H1 (cell line): ENCODE results near the gene GDNF. TPM values are rescaled to one million over a fixed set of nuclear protein-coding genes. Genes with fewer than 3 reads are reported as not detected.

Experiments
- CTCF ChIA-PET: fragments of 300-600 bp; sonication (Branson Sonifier 250); formaldehyde crosslinking; loops from one replicate; lab custom pipeline; 2021; ENCODE audit not compliant: partially characterized antibody; lab: Charles Lee
- POLR2A ChIA-PET: fragments of 300-600 bp; sonication (Branson Sonifier 250); formaldehyde crosslinking; loops from one replicate; lab custom pipeline; 2021; ENCODE audit warnings: inconsistent platforms; ENCODE audit not compliant: partially characterized antibody; lab: Charles Lee
- DNase-seq, 2 experiments: peaks; one replicate each; pipeline versions ENCODE4 v3.0.0 to v3.0.0-alpha.2; 2010 to 2022; ENCODE audit warnings: low spot score in 2 of 2, low read depth in 1 of 2, mixed read lengths in 1 of 2
- FAIRE-seq: peaks from 2 replicates; lab custom pipeline; 2011; peaks lifted over from hg19 to GRCh38; lab: Jason Lieb, UNC
- H2AFZ ChIP-seq: 2 replicates; pipeline ENCODE4 v1.8.1; 2012; ENCODE audit warnings: low read length, inconsistent platforms
- H2AK5ac ChIP-seq: 2 replicates; pipeline ENCODE4 v1.6.1; 2013; ENCODE audit warnings: low read depth, low read length
- H2BK120ac ChIP-seq: replicated peaks from 2 replicates; pipeline ENCODE3; 2013; ENCODE audit warnings: low read depth, low read length, inconsistent platforms
- H2BK12ac ChIP-seq: 2 replicates; pipeline ENCODE4 v1.6.1; 2013; ENCODE audit warnings: low read depth, low read length
- H2BK15ac ChIP-seq: 2 replicates; pipeline ENCODE4 v1.6.1; 2013; ENCODE audit warnings: low read length
- H2BK20ac ChIP-seq: 2 replicates; pipeline ENCODE4 v1.6.1; 2013; ENCODE audit warnings: low read length
- H2BK5ac ChIP-seq: 2 replicates; pipeline ENCODE4 v1.6.1; 2013; ENCODE audit warnings: low read depth, low read length
- H3K14ac ChIP-seq: 2 replicates; pipeline ENCODE4 v1.6.1; 2013; ENCODE audit warnings: inconsistent platforms; ENCODE audit not compliant: insufficient read length
- H3K18ac ChIP-seq: 2 replicates; pipeline ENCODE4 v1.6.1; 2013; ENCODE audit warnings: low read length; ENCODE audit errors: extremely low read depth
- H3K23ac ChIP-seq: 2 replicates; pipeline ENCODE4 v1.6.1; 2013; ENCODE audit warnings: inconsistent platforms; ENCODE audit not compliant: insufficient read length
- H3K23me2 ChIP-seq: 2 replicates; pipeline ENCODE4 v1.6.1; 2013; ENCODE audit warnings: low read depth, low read length
- H3K27ac ChIP-seq: 2 replicates; pipeline ENCODE4 v1.6.1; 2011; ENCODE audit warnings: low read depth, low read length, inconsistent platforms
- H3K27me3 ChIP-seq, 4 experiments: replicated peaks in 1 of 4; 1 replicate in 1 of 4; 2 replicates in 3 of 4; pipeline versions ENCODE4 v1.6.1 to v1.8.1; 2011 to 2013; ENCODE audit warnings: low read length in 3 of 4, mild to moderate bottlenecking in 3 of 4, inconsistent platforms in 2 of 4, mixed read lengths in 2 of 4, moderate library complexity in 1 of 4; ENCODE audit not compliant: control insufficient read depth in 3 of 4, insufficient read depth in 3 of 4; ENCODE audit errors: extremely low read depth in 1 of 4
- H3K36me3 ChIP-seq, 4 experiments: 2 replicates each; pipeline versions ENCODE4 v1.6.1 to v1.8.1; 2011 to 2013; ENCODE audit warnings: mild to moderate bottlenecking in 4 of 4, low read length in 3 of 4, moderate library complexity in 2 of 4, control low read depth in 1 of 4, inconsistent platforms in 1 of 4; ENCODE audit not compliant: insufficient read depth in 4 of 4, control insufficient read depth in 2 of 4
- H3K4ac ChIP-seq: replicated peaks from 2 replicates; pipeline ENCODE3; 2013; ENCODE audit warnings: low read length, low read depth, mixed read lengths, inconsistent platforms; ENCODE audit not compliant: insufficient read length
- H3K4me1 ChIP-seq, 4 experiments: replicated peaks in 1 of 4; 1 replicate in 1 of 4; 2 replicates in 3 of 4; pipeline versions ENCODE4 v1.6.1 to v1.8.1; 2011 to 2013; ENCODE audit warnings: low read length in 3 of 4, inconsistent platforms in 2 of 4, mixed read lengths in 1 of 4; ENCODE audit not compliant: insufficient read depth in 4 of 4, control insufficient read depth in 3 of 4
- H3K4me2 ChIP-seq, 2 experiments: 2 replicates each; pipeline versions ENCODE4 v1.6.1 to v1.8.1; 2011 to 2013; ENCODE audit warnings: low read depth in 2 of 2, low read length in 2 of 2, control low read depth in 1 of 2, inconsistent platforms in 1 of 2, mild to moderate bottlenecking in 1 of 2; ENCODE audit not compliant: insufficient read depth in 1 of 2
- H3K4me3 ChIP-seq, 4 experiments: fragments of 200-600, 300-600 bp in 1 of 4; sonication (generic), shearing (Covaris generic), sonication (Bioruptor Twin) in 1 of 4; 2 replicates each; pipeline versions ENCODE4 v1.5.1 to v1.8.1; 2011 to 2016; ENCODE audit warnings: low read length in 4 of 4, low read depth in 3 of 4, control low read depth in 2 of 4, inconsistent platforms in 2 of 4, mild to moderate bottlenecking in 2 of 4, mixed read lengths in 1 of 4, moderate library complexity in 1 of 4; ENCODE audit not compliant: insufficient read depth in 2 of 4; ENCODE audit errors: extremely low read depth in 1 of 4
- H3K56ac ChIP-seq: replicated peaks from 2 replicates; pipeline ENCODE3; 2013; ENCODE audit warnings: low read depth, mild to moderate bottlenecking, mixed read lengths, low read length, inconsistent platforms; ENCODE audit not compliant: insufficient read length
- H3K79me1 ChIP-seq: 2 replicates; pipeline ENCODE4 v1.6.1; 2013; ENCODE audit warnings: low read depth, low read length, control low read depth
- H3K79me2 ChIP-seq, 2 experiments: 2 replicates each; pipeline versions ENCODE4 v1.6.1 to v1.8.1; 2012 to 2013; ENCODE audit warnings: low read length in 2 of 2, mild to moderate bottlenecking in 2 of 2, inconsistent platforms in 1 of 2; ENCODE audit not compliant: insufficient read depth in 2 of 2, control insufficient read depth in 1 of 2
- H3K9ac ChIP-seq, 4 experiments: replicated peaks in 1 of 4; 1 replicate in 1 of 4; 2 replicates in 3 of 4; pipeline versions ENCODE4 v1.6.1 to v1.8.1; 2011 to 2013; ENCODE audit warnings: low read depth in 3 of 4, low read length in 3 of 4, control low read depth in 2 of 4, mild to moderate bottlenecking in 2 of 4, moderate library complexity in 2 of 4, inconsistent platforms in 1 of 4; ENCODE audit errors: extremely low read depth in 1 of 4
- H3K9me3 ChIP-seq, 2 experiments: 2 replicates each; pipeline versions ENCODE4 v1.6.1 to v1.8.1; 2012 to 2013; ENCODE audit warnings: mild to moderate bottlenecking in 2 of 2, moderate library complexity in 2 of 2, control low read depth in 1 of 2, inconsistent platforms in 1 of 2, low read depth in 1 of 2, low read length in 1 of 2, mixed read lengths in 1 of 2; ENCODE audit not compliant: insufficient read depth in 2 of 2
- H4K20me1 ChIP-seq, 2 experiments: replicated peaks in 1 of 2; 2 replicates each; pipeline versions ENCODE3 to v1.8.1; 2011 to 2013; ENCODE audit warnings: inconsistent platforms in 2 of 2, low read length in 2 of 2, mild to moderate bottlenecking in 1 of 2; ENCODE audit not compliant: insufficient read depth in 2 of 2, control insufficient read depth in 1 of 2
- H4K5ac ChIP-seq: 2 replicates; pipeline ENCODE4 v1.6.1; 2013; ENCODE audit warnings: low read length, low read depth, mixed read lengths, inconsistent platforms; ENCODE audit not compliant: insufficient read length
- H4K8ac ChIP-seq: 2 replicates; pipeline ENCODE4 v1.8.0; 2013; ENCODE audit warnings: mild to moderate bottlenecking, moderate library complexity, low read length, inconsistent platforms; ENCODE audit not compliant: insufficient read depth; ENCODE audit errors: extremely low read depth
- H4K91ac ChIP-seq: replicated peaks from 2 replicates; pipeline ENCODE3; 2013; ENCODE audit warnings: low read length, mixed read lengths, inconsistent platforms; ENCODE audit not compliant: insufficient read length
- ATF2 ChIP-seq: IDR thresholded peaks from 2 replicates; pipeline ENCODE4 v1.6.1; 2012; ENCODE audit warnings: low read length, inconsistent platforms
- BACH1 ChIP-seq: IDR thresholded peaks from 2 replicates; pipeline ENCODE4 v1.6.1; 2012; ENCODE audit warnings: low read length, improper control_type of control experiment
- CTCF ChIP-seq, 3 experiments: IDR thresholded peaks; 1 replicate in 2 of 3; 2 replicates in 1 of 3; pipeline versions ENCODE4 v1.5.1 to v1.6.1; 2011; ENCODE audit warnings: low read length in 3 of 3, mild to moderate bottlenecking in 3 of 3, inconsistent platforms in 2 of 3, low read depth in 1 of 3, moderate library complexity in 1 of 3; ENCODE audit not compliant: insufficient read depth in 1 of 3; ENCODE audit errors: control extremely low read depth in 1 of 3
- FOSL1 ChIP-seq: IDR thresholded peaks from 2 replicates; pipeline ENCODE4 v1.6.1; 2011; ENCODE audit warnings: mild to moderate bottlenecking, low read depth, low read length, moderate library complexity; ENCODE audit not compliant: insufficient read depth
- MAFK ChIP-seq: IDR thresholded peaks from 2 replicates; pipeline ENCODE4 v1.6.1; 2012; ENCODE audit warnings: low read depth, mild to moderate bottlenecking, improper control_type of control experiment, low read length
- RBBP5 ChIP-seq: IDR thresholded peaks from 2 replicates; pipeline ENCODE4 v1.7.1; 2012; ENCODE audit warnings: low read depth, mild to moderate bottlenecking, inconsistent platforms, low read length, moderate library complexity, borderline replicate concordance
- RXRA ChIP-seq: IDR thresholded peaks from 2 replicates; pipeline ENCODE4 v1.6.1; 2011; ENCODE audit warnings: low read depth, mild to moderate bottlenecking, low read length, moderate library complexity; ENCODE audit not compliant: insufficient read depth
- YY1 ChIP-seq: IDR thresholded peaks from 2 replicates; pipeline ENCODE4 v1.6.1; 2011; ENCODE audit warnings: low read depth, mild to moderate bottlenecking, low read length
- WGBS, 2 experiments: shearing (Covaris generic) in 1 of 2; methylation state at CpG; one replicate each; pipeline versions ENCODE4 v1.1.6 to v1.1.7; 2013 to 2015; ENCODE audit warnings: low lambda C conversion rate in 2 of 2, mixed read lengths in 2 of 2, inconsistent platforms in 1 of 2, low coverage in 1 of 2, missing lambda C conversion rate in 1 of 2; ENCODE audit not compliant: insufficient replicate concordance in 2 of 2, insufficient coverage in 1 of 2, insufficient read length in 1 of 2; ENCODE audit errors: extremely low coverage in 1 of 2, missing lambda C conversion rate in 1 of 2; 5-methylcytosine and 5-hydroxymethylcytosine counted together
- polyA plus RNA-seq, 7 experiments: library from polyadenylated mRNA; depleted of rRNA in 3 of 7; stranded (reverse) in 5 of 7; unstranded in 2 of 7; fragments of >200 nt in 5 of 7; fragments of 200-250 nt in 2 of 7; gene quantifications; 1 replicate in 5 of 7; 2 replicates in 1 of 7; 4 replicates in 1 of 7; pipeline versions ENCODE4 v1.2.1 to v1.2.3, GENCODE V29; 2011 to 2013; ENCODE audit warnings: missing spikeins in 2 of 7, mixed read lengths in 2 of 7
- total RNA-seq: library from RNA; stranded (reverse); fragmentation: NEBNext Ultra II Directional; extraction: Animal tissue kit (Norgen Biotek cat#: 25700); gene quantifications from 2 replicates; pipeline ENCODE4 v1.2.1, GENCODE V29; 2021

Gene GDNF
- total and polyA plus RNA-seq, 2 of the 8 experiments (the other 6 are each of a cell fraction or from before 2014, with no cell fraction given) = 0.15 to 2.0 TPM

GRCh38 chr5:37850226-37850865, 10.5 kb upstream of the GDNF start:
- Histone ChIP-seq H4K20me1 (no peaks in the 10 kb centered on the region), H3K4me1 (peaks cover 8 to 15% (median 11%) of the 10 kb centered on the region in 4 experiments; a peak in 6 of 7 replicates), H3K18ac (no peak overlapping the region), H3K4me2 (no peak overlapping the region), H3K79me2 (no peaks in the 10 kb centered on the region), H3K36me3 (no peaks in the 10 kb centered on the region), H3K4me3 (no peak overlapping the region), H3K27ac (no peak overlapping the region), H3K4ac (no peak overlapping the region), H2BK15ac (no peak overlapping the region), H3K79me1 (no peaks in the 10 kb centered on the region), H3K23me2 (no peaks in the 10 kb centered on the region; the same call in 1 of the 2 replicates), H2BK12ac (no peak overlapping the region), H4K5ac (no peak overlapping the region), H2BK120ac (no peak overlapping the region), H2AK5ac (no peak overlapping the region), H4K8ac (no peak overlapping the region), H3K23ac (no peak overlapping the region), H3K9me3 (peaks cover 3 to 4% of the 10 kb centered on the region in 2 experiments; a peak in 2 of 4 replicates), H3K14ac (no peak overlapping the region), H3K9ac (no peak overlapping the region), H2AFZ (no peak overlapping the region), H2BK5ac (no peak overlapping the region), H3K56ac (no peak overlapping the region), H2BK20ac (no peak overlapping the region), H4K91ac (no peak overlapping the region), H3K27me3 (no peaks in the 10 kb centered on the region; a peak in 2 of 7 replicates)
- 94% methylated on average over 3 of the region's 3 CpGs; no CpG with 5 or more reads in 1 of the 2 experiments for WGBS, 2 experiments
- DNase-seq = no peak
- FAIRE-seq = no peak
- CTCF ChIA-PET = interaction anchor here (0.8 to 1.8 kb wide), 4 partner anchors 14 to 342 kb away, joined by 3 to 7 read pairs (median 4); no protein-coding TSS in a partner anchor
- POLR2A ChIA-PET = no interaction called here
- TF ChIP-seq ATF2 = no peak
- TF ChIP-seq RXRA = no peak
- TF ChIP-seq MAFK = no peak
- no peak for TF ChIP-seq RBBP5
- no peak for TF ChIP-seq FOSL1
- TF ChIP-seq BACH1 = no peak
- no peak for TF ChIP-seq CTCF (IDR thresholded peaks at IDR 0.05; ENCODE audit: control extremely low read depth in 1 of 3, insufficient read depth in 1 of 3, low read depth in 1 of 3, low read length in 3 of 3)
- TF ChIP-seq YY1 = no peak
